Urinary bladder (tissue), 4 donors: ENCODE data around the gene IL2RA. TPM values are rescaled to one million over a fixed set of nuclear protein-coding genes. Genes with fewer than 3 reads are reported as not detected.
"Not testable (repeated sequence)": the region's sequence is repeated elsewhere in the genome, so short reads cannot be mapped to it uniquely, and the experiment has no call there.

Experiments used
- DNase-seq: peaks from one replicate; pipeline ENCODE4 v3.0.0-alpha.2; 2015; ENCODE audit errors: extremely low spot score
- H3K27ac ChIP-seq: one replicate; pipeline ENCODE4 v1.5.1; 2013; ENCODE audit warnings: low read depth, mild to moderate bottlenecking, moderate library complexity
- H3K36me3 ChIP-seq: one replicate; pipeline ENCODE4 v1.6.1; 2013; ENCODE audit warnings: mild to moderate bottlenecking, moderate library complexity; ENCODE audit not compliant: insufficient read depth
- H3K4me1 ChIP-seq: one replicate; pipeline ENCODE4 v1.6.1; 2013; ENCODE audit warnings: mild to moderate bottlenecking, moderate library complexity; ENCODE audit not compliant: insufficient read depth
- H3K4me3 ChIP-seq: one replicate; pipeline ENCODE4 v1.5.1; 2013; ENCODE audit warnings: low read depth, low read length
- WGBS: extraction: QIAGEN DNeasy Blood & Tissue Kit; methylation state at CpG from one replicate; pipeline ENCODE4 v1.1.7; 2013; 5-methylcytosine and 5-hydroxymethylcytosine counted together
- polyA plus RNA-seq: library from polyadenylated mRNA; stranded (reverse); fragments of 200-250 nt; gene quantifications from one replicate; pipeline ENCODE4 v1.2.3, GENCODE V29; 2013
- total RNA-seq: library from RNA; depleted of rRNA; stranded (reverse); fragments of >200 nt; gene quantifications from one replicate; pipeline ENCODE4 v1.2.3, GENCODE V29; 2014
- donor health status: healthy with polysubstance abuse.
- donor health status: healthy.

IL2RA gene
- total and polyA plus RNA-seq, 2 donors, result 0.37 to 0.87 TPM

DNA sequence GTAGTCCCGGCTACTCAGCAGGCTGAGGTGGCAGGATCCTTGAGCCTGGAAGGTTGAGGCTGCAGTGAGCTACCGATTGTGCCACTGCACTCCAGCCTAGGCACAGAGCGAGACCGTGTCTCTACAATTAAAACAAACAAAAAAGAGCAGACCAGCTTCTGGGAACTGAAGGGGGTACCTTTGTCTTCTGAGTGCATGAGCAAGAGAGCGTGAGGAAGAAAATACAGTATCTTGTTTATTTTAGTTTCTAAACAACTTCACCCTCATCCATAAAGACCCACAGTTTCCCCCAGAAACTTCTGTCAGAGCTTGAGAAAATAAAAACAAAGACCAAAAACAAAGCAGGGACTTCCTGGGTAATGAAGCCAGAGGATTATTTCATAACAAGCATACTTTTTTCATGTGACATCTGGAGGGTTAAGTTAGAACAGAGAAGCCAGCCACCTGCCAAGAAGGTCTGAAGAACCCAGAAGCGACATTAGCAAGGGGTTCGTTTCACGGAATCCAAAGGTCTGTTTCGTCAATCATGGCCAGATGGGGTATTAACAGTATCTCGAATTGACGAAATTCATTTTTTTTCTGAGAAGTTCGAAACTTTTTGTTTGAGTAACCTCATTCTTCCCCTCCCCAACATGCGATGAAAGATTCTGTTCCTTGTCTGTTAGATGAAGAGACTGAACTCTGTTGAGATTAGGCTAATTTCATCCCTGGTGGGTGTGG, 10.2 kb upstream of the IL2RA start:
- DNase-seq, result no peak
- Histone ChIP-seq H3K36me3 (no peaks in the 10 kb centered on the region), H3K4me1 (no peaks in the 10 kb centered on the region), H3K27ac (no peak overlapping the region), H3K4me3 (no peak overlapping the region)
- 60% methylated on average over 13 of the region's 13 CpGs for WGBS

GRCh38 chr10:6071181-6072175, 9.3 kb upstream of the IL2RA start:
- H3K4me1 ChIP-seq, result no peaks in the 10 kb centered on the region
- 85% methylated on average over 10 of the region's 10 CpGs for WGBS
- H3K27ac ChIP-seq, result no peak overlapping the region
- H3K36me3 ChIP-seq, result no peaks in the 10 kb centered on the region
- H3K4me3 ChIP-seq, result no peak overlapping the region
- DNase-seq, result no peak

GRCh38 chr10:6070660-6071059, 8.5 kb upstream of the IL2RA start:
- no peaks in the 10 kb centered on the region for H3K36me3 ChIP-seq
- no peak overlapping the region for H3K27ac ChIP-seq
- H3K4me3 ChIP-seq, result no peak overlapping the region
- DNase-seq, result no peak
- no peaks in the 10 kb centered on the region for H3K4me1 ChIP-seq
- 90% methylated on average over 5 of the region's 5 CpGs for WGBS

DNA sequence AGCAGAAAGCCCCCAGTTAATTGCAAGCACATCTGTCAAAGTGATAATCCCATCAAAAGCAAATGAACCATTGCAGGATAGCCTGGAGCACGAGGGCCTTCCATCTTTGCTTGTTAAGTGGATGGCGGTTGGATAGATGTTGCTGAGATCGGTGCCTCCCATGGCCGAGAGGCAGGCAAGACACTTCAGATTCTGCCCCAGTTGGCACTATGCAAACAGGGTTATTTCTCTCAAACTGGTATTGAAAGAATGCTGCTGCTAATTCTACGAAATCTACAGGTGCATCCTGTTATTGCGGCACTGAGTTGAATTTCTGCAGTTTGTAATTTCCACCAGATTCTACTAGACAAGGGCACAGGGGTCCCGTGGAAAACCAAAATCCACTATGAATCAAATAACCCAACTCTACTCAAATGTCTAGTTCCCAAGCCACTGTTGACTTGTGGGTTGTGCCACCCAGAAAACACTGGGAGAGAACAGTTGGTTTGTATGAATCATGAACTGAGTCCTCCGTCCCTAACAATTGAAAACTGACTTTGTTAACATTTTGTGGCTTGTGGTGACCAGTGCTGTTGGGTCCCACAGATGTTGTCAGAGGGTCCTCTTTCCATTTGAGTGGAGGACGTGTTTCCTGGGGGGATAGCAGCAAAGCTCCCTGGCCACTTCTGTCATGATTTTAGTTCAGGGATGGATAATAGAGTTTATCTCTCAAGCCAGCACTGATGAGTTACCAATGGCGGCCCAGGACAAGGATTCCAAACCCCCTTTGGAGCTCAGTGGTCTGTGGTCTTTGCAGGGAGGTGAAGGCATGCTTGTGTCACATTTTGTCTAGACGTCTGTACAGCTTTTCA, 7.1 kb upstream of the IL2RA start:
- no peak for DNase-seq
- no peak overlapping the region for H3K27ac ChIP-seq
- no peaks in the 10 kb centered on the region for H3K36me3 ChIP-seq
- H3K4me1 ChIP-seq, result no peaks in the 10 kb centered on the region
- no peak overlapping the region for H3K4me3 ChIP-seq
- WGBS, result 80% methylated on average over 11 of the region's 11 CpGs

- DNase-seq, result no peak
Observed at GRCh38 chr10:6068422-6068821, 6.3 kb upstream of the IL2RA start.

DNA sequence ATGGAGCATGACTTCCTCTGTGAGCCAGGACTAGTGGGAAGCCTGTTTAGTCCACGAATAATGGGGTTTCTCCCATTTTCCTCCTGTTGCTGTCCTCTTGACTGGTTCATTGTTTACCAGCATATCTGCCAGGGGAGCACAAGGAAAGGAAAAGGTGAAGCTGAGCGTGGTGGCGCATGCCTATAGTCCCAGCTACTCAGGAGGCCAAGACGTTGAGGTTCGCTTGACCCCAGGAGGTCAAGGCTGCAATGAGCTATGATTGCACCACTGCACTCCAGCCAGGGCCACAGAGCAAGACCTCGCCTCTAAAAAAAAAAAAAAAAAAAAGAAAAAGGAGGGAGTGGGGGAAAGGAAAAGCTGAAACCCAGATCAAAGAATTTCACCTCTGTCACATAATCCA, 5.8 kb upstream of the IL2RA start:
- no peak for DNase-seq
- no peaks in the 10 kb centered on the region for H3K36me3 ChIP-seq

More at GRCh38 chr10:6068422-6068821, 6.3 kb upstream of the IL2RA start:
- no peaks in the 10 kb centered on the region for H3K4me1 ChIP-seq
- WGBS, result 63% methylated on average over 8 of the region's 8 CpGs
- no peak overlapping the region for H3K4me3 ChIP-seq
- no peaks in the 10 kb centered on the region for H3K36me3 ChIP-seq
- H3K27ac ChIP-seq, result no peak overlapping the region

DNA sequence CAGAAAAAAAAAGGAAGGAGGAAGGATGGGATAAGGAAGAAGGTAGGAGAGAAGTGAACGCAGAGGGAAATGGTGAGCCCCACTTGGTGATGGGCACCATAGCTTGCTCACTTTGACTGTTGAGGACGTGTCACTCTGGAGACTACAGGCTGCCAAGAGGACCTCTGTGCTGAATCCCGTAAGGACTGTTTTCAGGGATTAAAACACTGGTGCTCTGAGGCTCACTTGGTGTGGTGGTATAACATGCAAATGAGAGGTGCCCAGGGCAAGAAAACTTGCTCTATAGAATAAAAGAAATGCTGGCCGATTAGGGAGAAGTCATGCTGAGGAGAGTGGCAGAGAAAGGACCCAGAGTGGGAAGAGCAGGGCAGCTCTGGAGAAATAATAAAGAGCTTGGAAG, 5.3 kb upstream of the IL2RA start:
- 79% methylated on average over 4 of the region's 4 CpGs for WGBS
- DNase-seq, result no peak

More for the DNA sequence above, 5.8 kb upstream of the IL2RA start:
- no peaks in the 10 kb centered on the region for H3K4me1 ChIP-seq
- H3K27ac ChIP-seq, result no peak overlapping the region
- WGBS, result 81% methylated on average over 6 of the region's 6 CpGs
- no peak overlapping the region for H3K4me3 ChIP-seq

GRCh38 chr10:6065835-6066234, 3.7 kb upstream of the IL2RA start:
- DNase-seq, result no peak
- Histone ChIP-seq H3K36me3 (no peaks in the 10 kb centered on the region), H3K4me1 (no peaks in the 10 kb centered on the region), H3K4me3 (no peak overlapping the region), H3K27ac (no peak overlapping the region)
- 69% methylated on average over 4 of the region's 4 CpGs for WGBS

More for the DNA sequence above, 5.3 kb upstream of the IL2RA start:
- Histone ChIP-seq H3K4me3 (no peak overlapping the region), H3K27ac (no peak overlapping the region), H3K36me3 (no peaks in the 10 kb centered on the region), H3K4me1 (no peaks in the 10 kb centered on the region)

DNA sequence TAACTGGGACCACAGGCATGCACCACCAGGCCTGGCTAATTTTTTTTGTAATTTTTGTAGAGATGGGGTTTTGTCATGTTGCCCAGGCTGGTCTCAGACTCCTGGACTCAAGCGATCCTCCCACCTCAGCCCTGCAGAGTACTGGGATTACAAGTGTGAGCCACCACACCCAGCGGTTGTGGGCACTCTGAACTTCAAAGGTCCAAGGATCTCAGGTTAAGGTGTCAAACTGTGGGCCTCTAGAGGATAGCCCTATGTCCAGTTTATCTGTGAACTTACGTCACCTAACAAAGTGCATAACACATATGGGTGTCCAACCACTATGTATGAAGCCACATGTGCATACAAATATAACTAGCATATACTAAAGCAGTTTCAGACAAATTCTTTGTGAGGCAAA, 3.2 kb upstream of the IL2RA start:
- 91% methylated on average over 3 of the region's 3 CpGs for WGBS

DNA sequence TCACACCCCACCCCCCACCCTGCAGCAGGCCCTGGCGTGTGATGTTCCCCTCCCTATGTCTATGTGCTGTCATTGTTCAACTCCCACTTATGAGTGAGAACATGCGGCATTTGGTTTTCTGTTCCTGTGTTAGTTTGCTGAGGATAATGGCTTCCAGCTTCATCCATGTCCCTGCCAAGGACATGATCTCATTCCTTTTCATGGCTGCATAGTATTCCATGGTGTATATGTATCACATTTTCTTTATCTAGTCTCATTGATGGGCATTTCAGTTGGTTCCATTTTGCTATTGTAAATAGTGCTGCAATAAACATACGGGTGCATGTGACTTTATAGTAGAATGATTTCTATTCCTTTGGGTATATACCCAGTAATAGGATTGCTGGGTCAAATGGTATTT, 2.6 kb upstream of the IL2RA start:
- WGBS, result 90% methylated on average over 3 of the region's 3 CpGs
- not testable (repeated sequence) for H3K36me3 ChIP-seq, H3K4me3 ChIP-seq, H3K4me1 ChIP-seq, DNase-seq, H3K27ac ChIP-seq

More for the DNA sequence above, 3.2 kb upstream of the IL2RA start:
- no peak for DNase-seq
- no peak overlapping the region for H3K4me3 ChIP-seq
- H3K4me1 ChIP-seq, result no peaks in the 10 kb centered on the region
- no peaks in the 10 kb centered on the region for H3K36me3 ChIP-seq
- H3K27ac ChIP-seq, result no peak overlapping the region

GRCh38 chr10:6064119-6064518, 2.0 kb upstream of the IL2RA start:
- H3K4me1 ChIP-seq, result no peaks in the 10 kb centered on the region
- DNase-seq, result no peak
- H3K4me3 ChIP-seq, result no peak overlapping the region
- H3K36me3 ChIP-seq, result no peaks in the 10 kb centered on the region
- H3K27ac ChIP-seq, result no peak overlapping the region
- 90% methylated on average over 7 of the region's 7 CpGs for WGBS

DNA sequence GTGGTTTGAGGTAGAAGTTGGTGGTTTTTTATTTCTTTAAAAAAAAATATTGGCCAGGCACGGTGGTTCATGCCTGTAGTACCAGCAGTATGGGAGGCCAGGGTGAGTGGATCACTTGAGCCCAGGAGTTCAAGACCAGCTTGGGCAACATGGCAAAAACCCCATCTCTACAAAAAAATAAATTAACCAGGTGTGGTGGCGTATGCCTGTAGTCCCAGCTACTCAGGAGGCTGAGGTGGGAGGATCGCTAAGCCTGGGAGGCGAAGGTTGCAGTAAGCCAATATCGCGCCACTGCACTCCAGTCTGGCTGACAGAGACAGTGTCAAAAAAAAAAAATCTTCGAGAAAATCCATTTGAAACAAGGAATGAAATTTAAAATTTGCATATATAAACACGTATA, 1.1 kb downstream of the IL2RA start:
- H3K36me3 ChIP-seq, result no peaks in the 10 kb centered on the region
- no peak overlapping the region for H3K4me3 ChIP-seq
- no peaks in the 10 kb centered on the region for H3K4me1 ChIP-seq
- DNase-seq, result no peak
- H3K27ac ChIP-seq, result no peak overlapping the region
- WGBS, result 90% methylated on average over 8 of the region's 8 CpGs

DNA sequence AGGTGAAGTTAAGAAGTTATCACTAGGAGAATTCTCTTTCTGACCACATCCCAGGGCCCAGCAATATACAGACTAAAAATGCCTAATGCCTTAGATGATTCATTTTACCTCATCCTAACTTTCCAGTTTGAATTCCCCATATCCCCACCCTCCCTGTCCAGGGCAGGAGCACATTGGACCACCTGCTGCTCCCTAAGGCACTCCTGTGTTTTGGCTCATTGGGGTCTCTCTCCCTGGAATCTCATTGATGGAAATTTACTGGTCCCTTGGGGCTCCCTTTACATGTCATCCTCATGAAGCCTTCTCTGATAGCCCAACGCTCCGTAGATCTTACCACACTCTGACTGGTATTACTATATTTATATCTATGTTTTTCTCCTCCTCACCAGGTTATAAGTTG, 2.7 kb downstream of the IL2RA start:
- DNase-seq, result no peak
- no peaks in the 10 kb centered on the region for H3K4me1 ChIP-seq
- WGBS, result 74% methylated on average over 2 of the region's 2 CpGs
- H3K27ac ChIP-seq, result no peak overlapping the region
- H3K4me3 ChIP-seq, result no peak overlapping the region
- H3K36me3 ChIP-seq, result no peaks in the 10 kb centered on the region
